HL-60 (cell line): ENCODE measurements around the gene DNAAF1.

Experiments used
- DNase-seq, 2 experiments: peaks; one replicate each; pipeline ENCODE4 v3.0.0-alpha.2; 2010 to 2020; ENCODE audit warnings: low read depth in 1 of 2, low spot score in 1 of 2
- H3K27ac ChIP-seq: fragments of 250-450 bp; sonication (Bioruptor Pico); replicated peaks from 2 replicates; pipeline ENCODE4 v1.5.1; 2020; ENCODE audit warnings: mild to moderate bottlenecking, moderate library complexity
- H3K27me3 ChIP-seq: fragments of 250-450 bp; sonication (Bioruptor Pico); 2 replicates; pipeline ENCODE4 v1.5.1; 2021; ENCODE audit warnings: mild to moderate bottlenecking, moderate library complexity; ENCODE audit not compliant: insufficient read depth, poor library complexity, severe bottlenecking
- H3K4me3 ChIP-seq: replicated peaks from 2 replicates; pipeline ENCODE4 v1.5.1; 2011; ENCODE audit warnings: mild to moderate bottlenecking, control low read depth, low read length; ENCODE audit not compliant: insufficient read depth
- CTCF ChIP-seq: IDR thresholded peaks from one replicate; pipeline ENCODE4 v1.5.1; 2011; ENCODE audit warnings: low read length, control low read depth, inconsistent platforms; ENCODE audit not compliant: insufficient read depth
- GABPA ChIP-seq: IDR thresholded peaks from 2 replicates; pipeline ENCODE4 v1.6.1; 2012; ENCODE audit warnings: low read depth
- POLR2AphosphoS5 ChIP-seq: IDR thresholded peaks from 2 replicates; pipeline ENCODE4 v1.6.1; 2012; ENCODE audit warnings: low read depth
- SPI1 ChIP-seq: IDR thresholded peaks from 2 replicates; pipeline ENCODE4 v1.6.1; 2012; ENCODE audit warnings: low read depth, mild to moderate bottlenecking, borderline replicate concordance
- TF ChIP-seq, protein P1 (sequence below): IDR thresholded peaks from 2 replicates; pipeline ENCODE4 v1.6.1; 2012; ENCODE audit warnings: low read depth; ENCODE audit not compliant: insufficient replicate concordance

DNAAF1 gene

DNA sequence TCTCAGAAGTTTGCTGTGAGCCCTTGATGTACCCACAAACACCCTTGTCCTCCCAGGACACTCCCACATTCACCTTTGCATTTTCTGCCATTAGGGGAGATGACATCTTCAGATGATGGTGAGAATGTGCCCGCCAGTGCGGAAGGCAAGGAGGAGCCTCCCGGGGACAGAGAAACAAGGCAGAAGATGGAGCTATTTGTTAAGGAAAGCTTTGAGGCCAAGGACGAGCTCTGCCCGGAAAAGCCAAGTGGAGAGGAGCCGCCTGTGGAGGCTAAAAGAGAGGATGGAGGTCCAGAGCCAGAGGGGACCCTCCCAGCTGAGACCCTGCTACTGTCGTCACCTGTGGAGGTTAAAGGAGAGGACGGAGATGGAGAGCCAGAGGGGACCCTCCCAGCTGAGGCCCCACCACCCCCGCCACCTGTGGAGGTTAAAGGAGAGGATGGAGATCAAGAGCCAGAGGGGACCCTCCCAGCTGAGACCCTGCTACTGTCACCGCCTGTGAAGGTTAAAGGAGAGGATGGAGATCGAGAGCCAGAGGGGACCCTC is 24.7 kb downstream of the DNAAF1 start:
- no peak overlapping the region for H3K27ac ChIP-seq
- H3K27me3 ChIP-seq = no peaks in the 10 kb centered on the region
- no peak for DNase-seq
- no peak overlapping the region for H3K4me3 ChIP-seq
- TF ChIP-seq GABPA (no peak), POLR2AphosphoS5 (no peak), SPI1 (no peak)

- no peak for DNase-seq
Measured at GRCh38 chr16:84174396-84174795, 29.3 kb downstream of the DNAAF1 start.

GRCh38 chr16:84175350-84176081 is 30.4 kb downstream of the DNAAF1 start:
- H3K4me3 ChIP-seq = no peak overlapping the region
- H3K27ac ChIP-seq = peak overlapping the region; percentile 75
- DNase-seq = peak; percentile 41 to 80
- no peaks in the 10 kb centered on the region for H3K27me3 ChIP-seq
- TF ChIP-seq, protein P1, sequence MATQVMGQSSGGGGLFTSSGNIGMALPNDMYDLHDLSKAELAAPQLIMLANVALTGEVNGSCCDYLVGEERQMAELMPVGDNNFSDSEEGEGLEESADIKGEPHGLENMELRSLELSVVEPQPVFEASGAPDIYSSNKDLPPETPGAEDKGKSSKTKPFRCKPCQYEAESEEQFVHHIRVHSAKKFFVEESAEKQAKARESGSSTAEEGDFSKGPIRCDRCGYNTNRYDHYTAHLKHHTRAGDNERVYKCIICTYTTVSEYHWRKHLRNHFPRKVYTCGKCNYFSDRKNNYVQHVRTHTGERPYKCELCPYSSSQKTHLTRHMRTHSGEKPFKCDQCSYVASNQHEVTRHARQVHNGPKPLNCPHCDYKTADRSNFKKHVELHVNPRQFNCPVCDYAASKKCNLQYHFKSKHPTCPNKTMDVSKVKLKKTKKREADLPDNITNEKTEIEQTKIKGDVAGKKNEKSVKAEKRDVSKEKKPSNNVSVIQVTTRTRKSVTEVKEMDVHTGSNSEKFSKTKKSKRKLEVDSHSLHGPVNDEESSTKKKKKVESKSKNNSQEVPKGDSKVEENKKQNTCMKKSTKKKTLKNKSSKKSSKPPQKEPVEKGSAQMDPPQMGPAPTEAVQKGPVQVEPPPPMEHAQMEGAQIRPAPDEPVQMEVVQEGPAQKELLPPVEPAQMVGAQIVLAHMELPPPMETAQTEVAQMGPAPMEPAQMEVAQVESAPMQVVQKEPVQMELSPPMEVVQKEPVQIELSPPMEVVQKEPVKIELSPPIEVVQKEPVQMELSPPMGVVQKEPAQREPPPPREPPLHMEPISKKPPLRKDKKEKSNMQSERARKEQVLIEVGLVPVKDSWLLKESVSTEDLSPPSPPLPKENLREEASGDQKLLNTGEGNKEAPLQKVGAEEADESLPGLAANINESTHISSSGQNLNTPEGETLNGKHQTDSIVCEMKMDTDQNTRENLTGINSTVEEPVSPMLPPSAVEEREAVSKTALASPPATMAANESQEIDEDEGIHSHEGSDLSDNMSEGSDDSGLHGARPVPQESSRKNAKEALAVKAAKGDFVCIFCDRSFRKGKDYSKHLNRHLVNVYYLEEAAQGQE = no peak
- TF ChIP-seq POLR2AphosphoS5 = no peak
- no peak for TF ChIP-seq GABPA
- TF ChIP-seq CTCF = peak; percentile 84
- peak; percentile 96 for TF ChIP-seq SPI1

More at GRCh38 chr16:84174396-84174795, 29.3 kb downstream of the DNAAF1 start:
- TF ChIP-seq POLR2AphosphoS5 (no peak), SPI1 (no peak), GABPA (no peak)
- Histone ChIP-seq H3K27ac (no peak overlapping the region), H3K4me3 (no peak overlapping the region), H3K27me3 (no peaks in the 10 kb centered on the region)

- TF ChIP-seq, protein P1 = no peak
- no peak for TF ChIP-seq SPI1
- no peak for TF ChIP-seq GABPA
- no peak for TF ChIP-seq POLR2AphosphoS5
- no peak for TF ChIP-seq CTCF
- DNase-seq = peak in 1 of 2 experiments; percentile 7
- H3K4me3 ChIP-seq = no peak overlapping the region
- H3K27ac ChIP-seq = peak overlapping the region; percentile 75
- H3K27me3 ChIP-seq = no peaks in the 10 kb centered on the region
Measured at GRCh38 chr16:84176192-84177053, 31.3 kb downstream of the DNAAF1 start.
